PC-9 (cell line): ENCODE results near the gene PSMB2.

Experiments used
- EZH2 ChIP-seq: fragments of 200-600 bp; sonication (generic); IDR thresholded peaks from 2 replicates; pipeline ENCODE4 v1.8.0; 2017; ENCODE audit warnings: antibody characterized with exemption, low read depth
- TF ChIP-seq, protein P1 (sequence below): fragments of 200-600 bp; sonication (generic); conservative IDR thresholded peaks from 2 replicates; pipeline ENCODE4 v1.6.1; 2017; ENCODE audit warnings: mixed run types, antibody characterized with exemption, mild to moderate bottlenecking, moderate library complexity

DNA sequence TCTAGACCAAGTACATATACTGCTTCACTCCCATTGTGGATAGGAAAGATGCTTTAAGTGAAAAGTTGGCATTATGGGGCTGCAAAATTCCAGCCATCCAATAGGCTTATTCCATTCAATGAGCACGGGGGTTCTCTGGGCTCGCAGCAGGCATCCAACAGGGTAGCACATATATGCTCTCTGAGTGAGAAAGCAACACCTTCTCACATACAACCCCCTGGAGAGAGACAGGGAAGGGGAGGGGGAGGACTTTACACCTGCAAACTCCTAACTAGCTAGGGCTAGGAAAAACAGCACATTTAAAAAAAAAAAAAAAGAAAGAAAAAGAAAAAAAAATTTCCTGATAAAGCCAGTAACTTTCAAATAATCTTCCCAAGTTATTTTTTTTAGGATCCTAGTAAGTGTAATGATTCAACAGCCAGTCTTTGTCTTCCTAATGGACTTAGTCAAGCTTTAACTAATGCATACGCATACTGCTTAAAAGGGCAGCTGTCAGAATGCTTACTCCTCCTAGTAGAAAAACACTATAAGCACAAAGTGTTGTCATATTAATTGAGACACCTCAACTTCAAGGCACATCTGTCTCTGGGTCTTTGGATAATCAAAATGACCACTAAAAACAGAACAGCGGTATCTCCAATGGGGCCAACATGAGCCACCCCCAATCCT is 18.7 kb downstream of the PSMB2 start:
- TF ChIP-seq, protein P1, sequence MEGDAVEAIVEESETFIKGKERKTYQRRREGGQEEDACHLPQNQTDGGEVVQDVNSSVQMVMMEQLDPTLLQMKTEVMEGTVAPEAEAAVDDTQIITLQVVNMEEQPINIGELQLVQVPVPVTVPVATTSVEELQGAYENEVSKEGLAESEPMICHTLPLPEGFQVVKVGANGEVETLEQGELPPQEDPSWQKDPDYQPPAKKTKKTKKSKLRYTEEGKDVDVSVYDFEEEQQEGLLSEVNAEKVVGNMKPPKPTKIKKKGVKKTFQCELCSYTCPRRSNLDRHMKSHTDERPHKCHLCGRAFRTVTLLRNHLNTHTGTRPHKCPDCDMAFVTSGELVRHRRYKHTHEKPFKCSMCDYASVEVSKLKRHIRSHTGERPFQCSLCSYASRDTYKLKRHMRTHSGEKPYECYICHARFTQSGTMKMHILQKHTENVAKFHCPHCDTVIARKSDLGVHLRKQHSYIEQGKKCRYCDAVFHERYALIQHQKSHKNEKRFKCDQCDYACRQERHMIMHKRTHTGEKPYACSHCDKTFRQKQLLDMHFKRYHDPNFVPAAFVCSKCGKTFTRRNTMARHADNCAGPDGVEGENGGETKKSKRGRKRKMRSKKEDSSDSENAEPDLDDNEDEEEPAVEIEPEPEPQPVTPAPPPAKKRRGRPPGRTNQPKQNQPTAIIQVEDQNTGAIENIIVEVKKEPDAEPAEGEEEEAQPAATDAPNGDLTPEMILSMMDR, result no peak
- no peak for TF ChIP-seq EZH2
